HG02943 (cell line): Measurements from ENCODE around the gene GPR75.
"Not testable (repeated sequence)": the region's sequence is repeated elsewhere in the genome, so short reads cannot be mapped to it uniquely, and the experiment has no call there.

Experiments used
- ATAC-seq: cut with Tn5 transposase; IDR thresholded peaks from one replicate; pipeline ENCODE4 v1.9.1; 2021; ENCODE audit warnings: mild to moderate bottlenecking, low read depth, moderate library complexity; ENCODE audit not compliant: unreplicated experiment

The GPR75 gene

DNA sequence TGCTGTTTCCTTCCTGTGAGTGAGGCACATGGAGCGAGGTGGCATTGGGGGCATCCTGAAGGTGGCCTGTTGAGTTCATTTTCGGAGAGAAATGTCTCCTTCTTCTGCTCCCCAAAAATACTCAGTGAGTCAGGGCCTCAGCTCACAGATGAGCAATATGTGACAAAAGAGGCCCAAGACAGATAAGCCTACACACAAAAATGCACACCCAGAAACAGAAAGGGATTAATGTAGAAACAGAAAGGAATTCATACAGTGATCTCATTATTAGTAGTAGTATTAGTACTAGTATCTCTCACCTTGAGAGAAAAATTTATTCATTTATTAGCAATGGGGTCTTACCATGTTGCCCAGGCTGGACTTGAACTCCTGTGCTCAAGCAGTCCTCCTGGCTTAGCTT is 5.1 kb downstream of the GPR75 start:
- no peak for ATAC-seq

DNA sequence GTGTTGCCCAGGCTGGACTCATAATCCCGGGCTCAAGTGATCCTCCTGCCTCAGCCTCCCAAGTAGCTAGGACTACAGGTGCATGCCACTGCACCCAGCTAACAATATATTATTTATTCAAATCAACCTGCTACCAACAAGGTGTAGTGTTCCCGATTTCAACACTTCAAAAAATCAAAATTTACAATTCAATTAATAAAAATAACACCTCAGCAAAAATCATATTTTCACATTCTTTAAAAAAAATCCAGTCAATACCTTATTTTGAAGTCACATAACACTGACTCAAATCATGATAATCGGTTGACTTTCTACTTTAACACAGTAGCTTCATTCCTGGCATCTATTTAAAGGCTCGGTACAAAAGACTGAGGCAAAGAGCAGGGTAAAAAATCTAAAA is 7.2 kb downstream of the GPR75 start:
- ATAC-seq = no peak

DNA sequence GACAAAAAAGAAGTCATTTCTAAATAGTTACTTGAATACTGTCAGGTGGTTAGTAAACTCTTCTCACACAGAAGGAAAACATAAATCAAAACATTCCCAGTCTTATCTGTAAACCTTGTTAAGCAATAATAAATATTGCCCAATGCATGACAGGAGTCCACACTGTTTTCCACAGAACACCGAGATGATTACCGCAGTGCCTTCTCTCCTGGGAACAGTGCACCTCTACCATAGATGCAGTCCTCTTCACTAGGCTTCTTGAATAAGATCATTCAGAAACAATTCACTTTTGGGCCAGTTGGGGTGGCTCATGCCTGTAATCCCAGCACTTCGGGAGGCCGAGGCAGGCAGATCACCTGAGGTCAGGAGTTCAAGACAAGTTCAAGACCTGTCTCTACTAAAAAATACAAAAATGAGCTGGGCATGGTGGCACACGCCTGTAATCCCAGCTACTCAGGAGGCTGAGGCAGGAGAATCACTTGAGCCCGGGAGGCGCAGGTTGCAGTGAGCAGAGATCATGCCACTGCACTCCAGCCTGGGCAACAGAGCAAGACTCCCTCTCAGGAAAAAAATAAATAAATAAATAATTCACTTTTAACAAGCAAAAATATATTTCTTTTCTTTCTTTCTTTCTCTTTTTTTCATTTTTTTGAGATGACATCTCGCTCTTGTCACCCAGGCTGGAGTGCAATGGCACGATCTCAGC is 8.6 kb downstream of the GPR75 start:
- ATAC-seq = not testable (repeated sequence)

DNA sequence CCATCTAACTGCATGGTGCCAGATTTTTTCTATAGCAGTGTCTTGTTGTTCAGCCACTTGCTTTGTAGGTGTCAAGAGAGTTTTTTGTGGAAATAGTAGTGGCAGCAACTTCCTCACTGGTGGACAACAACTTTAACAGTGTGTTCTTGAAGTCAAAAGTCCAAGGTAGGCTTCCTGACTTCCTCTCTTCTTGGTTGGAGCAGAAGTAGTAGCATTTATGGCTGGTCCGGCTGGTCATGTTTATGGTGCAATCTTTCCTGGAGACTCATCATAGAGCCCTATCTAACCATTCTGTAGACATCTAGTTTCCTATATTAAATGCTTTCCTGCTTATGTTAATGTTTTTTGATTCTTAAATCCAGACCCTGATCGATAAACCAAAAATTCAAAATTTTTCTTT is 11.7 kb downstream of the GPR75 start:
- ATAC-seq = no peak

DNA sequence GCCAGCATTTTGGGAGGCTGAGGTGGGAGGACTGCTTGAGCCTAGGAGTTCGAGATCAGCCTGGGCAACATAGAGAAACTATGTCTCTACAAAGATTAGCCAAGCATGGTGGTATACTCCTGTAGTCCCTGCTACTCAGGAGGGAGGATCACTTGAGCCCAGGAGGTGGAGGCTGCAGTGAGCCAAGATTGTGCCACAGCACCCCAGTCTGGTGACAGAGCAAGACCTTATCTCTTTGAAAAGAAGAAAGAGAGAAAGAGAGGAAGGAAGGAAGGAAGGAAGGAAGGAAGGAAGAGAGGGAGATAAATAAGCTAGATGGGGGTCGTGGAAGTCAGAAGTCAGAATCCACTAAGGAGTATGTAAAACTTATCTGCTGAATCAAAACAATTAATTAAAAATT is 16.2 kb downstream of the GPR75 start:
- ATAC-seq = no peak

DNA sequence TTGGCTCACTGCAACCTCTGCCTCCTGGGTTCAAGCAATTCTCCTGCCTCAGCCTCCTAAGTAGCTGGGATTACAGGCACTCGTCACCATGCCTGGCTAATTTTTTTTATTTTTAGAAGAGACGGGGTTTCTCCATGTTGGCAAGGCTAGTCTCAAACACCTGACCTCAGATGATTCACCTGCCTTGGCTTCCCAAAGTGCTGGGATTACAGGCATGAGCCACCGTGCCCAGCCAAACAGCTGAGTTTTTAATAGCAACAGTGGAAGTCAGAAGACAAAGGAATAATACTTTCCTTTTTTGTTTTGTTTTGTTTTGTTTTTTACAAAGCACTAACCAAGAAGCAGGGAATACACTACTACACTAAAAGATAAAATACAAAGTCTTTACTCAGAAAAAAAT is 16.9 kb downstream of the GPR75 start:
- ATAC-seq = no peak

DNA sequence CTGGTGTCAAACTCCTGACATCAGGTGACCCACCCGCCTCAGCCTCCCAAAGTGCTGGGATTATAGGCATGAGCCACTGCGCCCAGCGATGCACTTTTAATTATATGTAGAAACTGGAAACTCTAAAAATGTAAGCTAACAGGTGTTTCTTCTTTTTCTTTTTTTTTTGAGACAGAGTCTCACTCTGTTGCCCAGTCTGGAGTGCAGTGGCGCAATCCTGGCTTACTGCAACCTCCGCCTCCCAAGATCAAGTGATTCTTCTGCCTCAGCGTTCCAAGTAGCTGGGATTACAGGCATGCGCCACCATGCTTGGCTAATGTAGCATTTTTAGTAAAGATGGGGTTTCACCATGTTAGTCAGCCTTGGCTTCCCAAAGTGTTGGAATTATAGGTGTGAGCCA is 18.1 kb downstream of the GPR75 start:
- ATAC-seq = not testable (repeated sequence)

DNA sequence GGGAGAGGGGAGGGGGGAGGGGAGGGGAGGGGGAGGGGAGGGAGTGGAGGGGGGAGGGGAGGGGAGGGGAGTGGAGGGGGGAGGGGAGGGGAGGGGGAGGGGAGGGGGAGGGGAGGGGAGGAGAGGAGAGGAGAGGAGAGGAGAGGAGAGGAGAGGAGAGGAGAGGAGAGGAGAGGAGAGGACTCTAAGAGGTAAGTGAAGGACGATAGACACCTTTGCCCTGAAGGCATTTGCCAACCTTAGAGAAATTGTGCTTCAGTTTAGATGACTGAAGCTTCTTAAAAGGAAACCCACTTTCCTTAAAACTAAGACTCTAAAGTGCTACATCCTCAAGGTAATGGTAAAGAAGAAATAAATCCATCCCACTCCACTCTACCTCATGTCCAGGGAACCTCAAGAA is 19.2 kb downstream of the GPR75 start:
- ATAC-seq = no peak

DNA sequence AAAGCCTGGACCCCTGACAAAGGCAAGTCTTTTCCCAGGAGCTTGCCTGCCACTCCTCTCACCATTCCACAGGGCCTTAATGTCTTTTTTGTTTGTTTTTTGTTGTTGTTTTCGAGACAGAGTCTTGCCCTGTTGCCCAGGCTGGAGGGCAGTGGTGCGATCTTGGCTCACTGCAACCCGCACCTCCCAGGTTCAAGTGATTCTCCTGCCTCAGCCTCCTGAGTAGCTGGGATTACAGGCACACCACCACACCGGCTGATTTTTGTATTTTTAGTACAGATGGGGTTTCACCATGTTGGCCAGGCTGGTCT is 29.8 kb downstream of the GPR75 start:
- ATAC-seq = not testable (repeated sequence)

DNA sequence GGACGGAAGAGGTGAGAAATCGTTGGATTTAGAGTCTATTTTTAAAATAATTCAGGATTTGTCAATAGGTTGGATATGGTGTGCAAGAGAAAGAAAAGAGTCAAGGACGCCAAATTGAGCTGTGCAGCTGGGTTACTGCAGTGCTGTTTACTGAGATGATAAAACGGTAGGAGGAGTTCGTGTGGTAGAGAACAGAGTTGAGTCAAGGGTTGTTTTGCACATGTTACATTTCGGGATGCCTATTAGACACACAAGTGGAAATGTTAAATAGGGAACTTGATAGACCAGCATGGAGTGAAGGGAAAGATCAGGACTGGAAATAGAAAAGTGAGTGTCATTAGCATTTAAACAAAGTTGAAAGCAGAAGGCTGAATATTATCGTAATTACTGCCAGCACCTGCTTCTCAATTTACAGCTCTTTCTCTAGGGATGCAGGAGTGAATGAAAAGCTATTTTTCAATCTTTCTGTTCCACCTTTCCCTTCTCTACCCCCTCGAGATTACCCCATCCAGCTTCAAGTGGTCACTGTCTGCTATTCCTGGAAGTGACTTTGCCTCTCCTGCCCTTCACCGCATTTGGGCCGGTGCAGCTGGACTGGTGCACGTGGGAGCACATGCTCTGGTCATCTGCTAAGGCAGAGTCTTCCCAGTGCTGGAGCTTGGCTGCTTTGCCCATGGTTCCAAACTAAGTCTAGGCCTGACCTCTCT is 30.3 kb downstream of the GPR75 start:
- ATAC-seq = no peak

DNA sequence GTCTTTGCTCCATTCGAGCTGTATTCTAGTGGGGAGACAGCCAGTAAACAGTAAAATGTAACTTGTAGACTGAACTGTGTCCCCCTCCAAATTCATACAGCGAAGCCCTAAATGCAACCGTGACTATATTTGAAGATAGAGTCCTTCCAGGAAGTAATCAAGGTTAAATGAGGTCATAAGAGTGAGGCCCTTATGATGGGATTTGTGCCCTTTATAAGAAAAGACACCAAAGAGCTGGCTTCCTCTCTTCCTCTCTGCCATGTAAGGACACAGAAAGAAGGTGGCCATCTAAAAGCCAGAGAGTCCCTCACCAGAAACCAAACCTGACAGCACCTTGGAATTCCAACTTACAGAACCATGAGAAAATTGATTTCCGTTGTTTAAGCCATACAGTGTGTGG is 31.4 kb downstream of the GPR75 start:
- no peak for ATAC-seq

DNA sequence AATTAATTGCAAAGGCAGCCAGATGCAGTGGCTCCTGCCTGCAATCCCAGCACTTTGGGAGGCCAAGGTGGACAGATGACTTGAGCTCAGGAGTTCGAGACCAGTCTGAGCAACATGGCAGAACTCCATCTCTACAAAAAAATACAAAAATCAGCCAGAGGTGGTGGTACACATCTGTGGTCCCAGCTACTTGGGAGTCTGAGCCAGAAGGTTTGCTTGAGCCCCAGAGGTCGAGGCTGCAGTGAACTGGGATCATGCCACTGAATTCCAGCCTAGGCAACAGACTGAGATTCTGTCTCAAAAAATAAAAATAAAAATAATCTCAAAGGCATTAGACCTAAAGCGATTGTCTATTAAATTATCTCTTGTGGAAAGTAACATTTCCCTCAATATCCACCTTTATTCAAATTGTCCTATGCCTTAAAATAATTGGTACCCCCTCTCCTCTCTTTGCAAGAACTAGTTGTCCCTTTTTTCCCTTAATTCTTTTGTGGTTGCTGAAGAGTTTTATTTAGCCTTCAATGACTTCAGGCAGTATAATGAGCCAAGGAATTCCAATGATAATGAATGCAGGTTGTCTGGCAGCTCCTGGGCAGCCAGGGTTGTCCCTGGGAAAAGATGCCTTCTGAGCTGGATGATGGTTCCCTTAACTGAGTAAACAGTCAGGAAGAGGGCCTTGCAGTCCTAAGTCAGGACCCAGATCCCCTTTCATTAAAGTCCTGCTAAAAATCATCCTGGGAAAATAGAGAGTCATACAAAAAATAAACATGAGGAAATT is 32.2 kb downstream of the GPR75 start:
- no peak for ATAC-seq

DNA sequence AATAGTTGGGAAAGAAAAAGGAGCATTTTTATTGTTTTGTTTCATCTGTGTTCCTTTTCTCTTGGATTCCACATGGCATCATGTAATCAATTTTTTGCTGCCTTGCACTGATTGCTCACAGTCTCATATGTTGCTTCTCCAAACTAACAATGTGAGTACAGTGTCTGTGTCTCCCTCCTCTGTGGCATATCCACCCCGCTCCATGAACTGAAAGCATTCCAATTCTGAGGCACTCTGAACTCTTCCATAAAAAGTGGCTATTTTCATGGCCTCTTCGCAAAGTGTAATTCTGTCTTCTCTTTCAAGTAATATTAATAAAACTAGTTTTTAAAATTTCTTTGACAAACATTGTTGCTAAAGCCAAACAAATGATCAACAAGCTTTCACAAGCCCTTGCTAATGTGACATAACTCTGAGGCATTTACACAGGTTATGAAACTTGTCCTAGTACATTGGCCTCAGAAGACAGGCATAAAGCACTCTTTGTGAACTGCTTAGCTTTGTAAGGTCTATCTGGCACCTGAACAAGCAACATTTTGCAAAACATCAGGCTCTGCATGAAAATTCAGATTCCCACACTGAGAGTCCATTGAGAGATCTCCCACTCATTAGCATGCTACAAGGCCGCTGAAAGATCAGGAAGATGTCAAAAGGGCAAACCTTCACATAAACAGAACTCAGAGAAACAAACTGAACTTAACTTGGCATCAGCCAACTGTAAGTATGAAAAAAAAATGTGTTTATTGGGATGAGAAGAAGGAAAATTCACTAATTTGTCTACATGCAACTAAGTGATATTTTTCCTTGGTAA is 33.0 kb downstream of the GPR75 start:
- ATAC-seq = no peak

DNA sequence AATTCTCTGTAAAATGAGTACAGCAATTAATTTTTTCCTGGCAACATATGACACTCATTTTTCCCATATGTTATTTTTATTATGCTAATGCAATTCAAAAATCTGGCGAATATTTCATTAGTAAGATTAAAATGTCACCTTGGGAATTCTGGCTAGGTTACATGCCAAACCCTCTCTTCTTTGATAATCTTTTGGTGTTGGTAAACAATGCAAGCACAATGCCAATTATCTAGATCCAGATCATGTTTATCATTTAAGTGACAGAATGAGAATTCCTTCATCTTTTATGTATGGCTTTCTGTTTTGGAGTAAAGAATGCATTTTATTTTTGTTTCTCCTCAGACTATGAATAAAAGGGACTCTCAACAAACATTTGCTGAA is 33.7 kb downstream of the GPR75 start:
- no peak for ATAC-seq

DNA sequence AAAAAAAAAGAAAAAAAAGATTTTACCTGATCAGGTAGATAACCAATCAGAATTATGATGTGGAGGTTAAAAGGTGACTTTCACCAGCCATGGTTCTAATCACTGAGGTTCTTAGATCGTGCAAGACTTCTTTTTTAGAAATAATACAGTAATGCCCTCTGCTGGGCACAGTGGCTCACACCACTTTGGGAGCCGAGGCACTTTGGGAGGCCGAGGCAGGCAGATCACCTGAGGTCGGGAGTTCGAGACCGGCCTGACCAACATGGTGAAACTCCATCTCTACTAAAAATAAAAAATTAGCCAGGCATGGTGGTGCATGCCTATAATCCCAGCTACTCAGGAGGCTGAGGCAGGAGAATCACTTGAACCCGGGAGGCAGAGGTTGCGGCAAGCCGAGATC is 36.1 kb downstream of the GPR75 start:
- ATAC-seq = not testable (repeated sequence)

DNA sequence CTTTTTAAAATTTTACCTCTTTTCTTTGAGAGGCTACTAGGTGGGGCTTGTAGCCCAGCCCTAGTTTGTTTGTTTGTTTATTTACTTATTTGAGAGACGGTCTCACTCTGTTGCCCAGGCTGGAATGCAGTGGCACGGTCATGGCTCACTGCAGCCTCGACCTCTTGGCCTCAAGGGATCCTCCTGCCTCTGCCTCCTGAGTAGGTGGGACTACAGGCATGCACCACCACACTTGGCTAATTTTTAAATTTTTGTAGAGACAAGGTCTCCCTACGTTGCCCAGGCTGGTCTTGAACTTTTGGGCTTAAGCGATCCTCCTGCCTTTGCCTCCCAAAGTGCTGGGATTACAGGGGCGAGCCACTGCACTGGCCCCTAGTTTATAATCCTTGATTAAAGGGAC is 38.0 kb downstream of the GPR75 start:
- no peak for ATAC-seq

DNA sequence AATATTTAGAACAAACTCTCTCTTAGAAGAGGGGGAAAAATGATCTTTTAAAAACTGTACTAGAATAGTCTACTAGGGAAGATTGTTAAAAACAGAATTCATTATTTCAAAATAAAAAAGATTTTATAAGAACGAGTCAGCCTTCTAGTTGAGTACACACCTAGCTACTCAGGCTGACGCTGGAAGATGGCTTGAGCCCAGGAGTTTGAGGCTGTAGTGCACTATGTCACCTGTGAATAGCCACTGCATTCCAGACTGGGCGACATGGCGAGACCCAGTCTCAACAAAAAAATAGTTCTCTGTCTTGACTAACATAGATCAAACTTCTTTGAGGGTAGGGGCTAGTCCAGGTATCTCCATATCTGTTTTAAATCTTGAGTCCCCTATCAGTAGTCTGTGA is 39.1 kb downstream of the GPR75 start:
- no peak for ATAC-seq

DNA sequence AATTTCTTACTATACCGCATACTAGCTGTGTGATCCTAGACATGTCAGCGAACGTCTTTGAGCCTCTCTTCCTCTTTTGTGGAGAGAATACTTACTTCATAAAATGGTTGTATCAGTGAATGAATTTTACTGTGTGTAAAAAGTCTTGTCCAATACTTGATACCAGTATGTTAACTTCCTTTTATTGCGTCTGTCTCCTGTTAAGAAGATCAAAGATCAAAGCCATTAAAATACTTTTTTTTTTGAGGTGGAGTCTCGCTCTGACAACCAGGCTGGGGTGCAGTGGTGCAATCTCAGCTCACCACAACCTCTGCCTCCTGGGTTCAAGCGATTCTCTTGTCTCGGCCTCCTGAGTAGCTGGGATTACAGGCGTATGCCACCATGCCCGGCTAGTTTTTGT is 39.7 kb downstream of the GPR75 start:
- ATAC-seq = no peak

DNA sequence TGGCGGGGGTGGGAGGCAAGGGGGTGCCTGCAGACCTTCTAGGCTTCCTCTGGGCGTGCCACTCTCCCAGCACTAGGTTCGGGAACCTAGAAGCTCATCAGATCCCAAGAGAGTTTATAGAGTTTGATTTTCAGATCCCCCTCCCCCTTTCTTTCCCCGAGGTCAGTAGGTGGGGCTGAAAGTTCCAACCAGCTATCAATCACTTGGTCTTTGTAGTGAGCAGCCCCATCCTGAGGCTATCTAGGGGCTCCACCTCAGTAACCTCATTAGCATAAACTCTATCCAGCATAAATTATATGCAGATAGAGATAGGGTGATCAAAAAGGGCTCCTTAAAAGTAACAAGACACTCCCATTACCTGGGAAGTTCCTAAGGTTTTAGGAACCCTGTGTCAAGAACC is 40.1 kb downstream of the GPR75 start:
- no peak for ATAC-seq

DNA sequence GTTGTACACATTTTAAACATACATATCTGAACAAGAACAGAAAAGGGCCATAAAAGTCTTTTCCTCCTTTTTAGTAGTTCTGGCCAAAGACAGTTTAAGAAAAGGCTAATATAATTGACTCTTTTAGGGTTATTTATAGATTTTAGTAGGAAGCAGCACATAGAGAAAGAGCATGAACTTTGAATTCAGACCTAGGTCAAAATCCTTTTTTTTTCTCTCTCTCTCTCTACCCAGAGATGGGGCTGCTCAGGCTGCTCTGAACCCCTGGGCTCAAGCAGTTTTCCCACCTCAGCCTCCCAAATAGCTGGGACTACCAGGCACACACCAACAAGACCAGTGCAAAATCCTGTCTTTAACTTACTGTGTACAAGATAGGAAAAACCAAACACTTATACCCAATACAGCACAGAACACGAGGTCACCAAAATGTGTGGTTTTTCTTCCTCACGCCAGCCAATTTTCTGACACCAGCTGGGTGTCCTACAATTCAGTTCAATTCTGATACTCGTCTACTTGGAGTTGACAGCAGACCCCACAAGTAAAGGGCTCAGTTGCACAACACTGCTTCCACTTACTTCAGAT is 40.8 kb downstream of the GPR75 start:
- ATAC-seq = no peak

DNA sequence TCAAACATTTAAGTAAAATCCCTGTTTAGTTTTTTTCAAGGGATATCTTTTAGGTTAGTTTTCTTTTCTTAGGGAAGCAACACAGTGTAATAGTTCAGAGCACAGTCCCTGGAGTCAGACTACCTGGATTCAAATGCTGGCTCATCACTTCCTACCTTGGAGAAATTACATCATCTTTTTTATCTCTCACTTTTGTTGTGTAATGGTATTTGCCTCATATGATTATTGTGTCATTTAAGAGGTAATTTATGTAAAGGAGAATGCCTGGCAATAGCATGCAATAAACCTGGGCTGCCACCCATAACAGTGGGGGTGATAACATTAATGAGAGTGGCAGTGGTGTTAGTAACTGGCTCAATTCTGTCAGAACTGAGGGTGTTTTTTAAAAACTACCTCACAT is 46.6 kb downstream of the GPR75 start:
- ATAC-seq = no peak
